D341Med (cell line): Measurements from ENCODE around the gene EPS15.
"Not testable (repeated sequence)": the region's sequence is repeated elsewhere in the genome, so short reads cannot be mapped to it uniquely, and the experiment has no call there.

Experiments
- DNase-seq: peaks from one replicate; pipeline ENCODE4 v3.0.0; 2012; ENCODE audit warnings: low spot score

EPS15 gene

GRCh38 chr1:51515312-51515960 lies 3.6 kb downstream of the EPS15 start:
- no peak for DNase-seq

GRCh38 chr1:51514733-51515132 lies 4.3 kb downstream of the EPS15 start:
- no peak for DNase-seq

DNA sequence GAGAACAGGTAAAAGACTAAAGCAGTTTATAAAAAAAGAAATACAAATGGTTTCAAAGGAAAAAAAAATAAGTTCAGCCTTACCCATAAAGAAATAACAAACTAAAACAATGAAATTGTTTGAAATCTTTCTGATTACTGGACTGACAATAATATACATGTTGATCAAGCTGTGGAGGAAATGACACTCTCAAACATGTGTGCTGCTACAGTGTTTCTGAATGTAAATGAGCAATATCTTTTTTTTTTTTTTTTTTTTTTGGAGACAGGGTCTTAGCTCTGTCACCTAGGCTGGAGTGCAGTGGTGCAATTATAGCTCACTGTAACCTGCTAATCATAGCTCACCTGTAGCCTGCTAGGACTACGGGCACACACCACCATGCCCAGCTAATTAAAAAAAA lies 6.5 kb downstream of the EPS15 start:
- no peak for DNase-seq

DNA sequence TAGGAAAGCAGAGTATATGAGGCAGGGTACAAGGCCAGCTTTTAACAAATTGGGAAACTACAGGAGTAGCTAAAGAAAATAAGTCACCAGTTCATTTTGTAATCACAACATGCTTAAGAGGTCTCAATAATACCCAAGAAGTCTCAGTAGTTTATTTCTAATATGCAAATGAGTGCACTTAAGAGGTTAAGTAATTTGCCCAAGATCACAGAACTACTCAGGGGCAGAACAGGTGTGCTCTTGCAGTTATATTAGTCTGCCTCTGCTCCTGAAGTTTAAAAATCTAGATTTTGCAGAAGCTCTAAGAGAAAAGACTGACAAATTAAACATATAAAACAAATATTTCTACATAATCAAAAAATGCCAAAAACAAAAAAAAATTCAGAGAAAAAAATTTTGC lies 6.9 kb downstream of the EPS15 start:
- no peak for DNase-seq

- DNase-seq, result no peak
Measured at GRCh38 chr1:51509773-51510172, 9.3 kb downstream of the EPS15 start.

- DNase-seq, result peak; percentile 49
Measured at GRCh38 chr1:51506537-51506936, 12.5 kb downstream of the EPS15 start.

DNA sequence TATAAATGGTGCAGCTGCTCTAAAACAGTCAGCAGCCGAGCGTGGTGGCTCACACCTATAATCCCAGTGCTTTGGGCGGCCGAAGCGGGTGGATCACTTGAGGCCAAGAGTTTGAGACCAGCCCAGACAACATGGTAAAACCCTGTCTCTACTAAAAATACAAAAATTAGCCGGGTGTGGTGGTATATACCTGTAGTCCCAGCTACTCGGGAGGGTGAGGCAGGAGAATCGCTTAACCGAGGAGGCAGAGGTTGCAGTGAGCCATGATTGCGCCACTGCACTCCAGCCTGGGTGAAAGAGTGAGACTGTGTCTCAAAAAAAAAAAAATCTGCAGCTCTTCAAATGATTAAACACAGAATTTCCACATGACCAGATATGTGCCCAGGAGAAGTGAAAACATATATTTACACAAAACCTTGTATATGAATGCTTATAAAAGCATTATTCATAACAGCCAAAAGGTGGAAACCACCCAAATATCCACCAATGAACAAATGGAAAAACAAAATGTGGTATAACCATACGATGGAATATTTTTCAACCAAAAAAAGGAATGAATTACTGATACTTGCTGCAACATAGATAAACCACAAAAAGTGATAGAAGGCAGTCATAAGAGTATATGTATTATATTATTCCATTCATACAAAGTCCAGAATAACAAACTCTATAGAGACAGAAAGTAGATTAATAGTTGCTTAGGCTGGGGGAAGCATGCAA lies 14.1 kb downstream of the EPS15 start:
- DNase-seq, result no peak

- DNase-seq, result not testable (repeated sequence)
Measured at GRCh38 chr1:51501218-51501630, 17.8 kb downstream of the EPS15 start.

DNA sequence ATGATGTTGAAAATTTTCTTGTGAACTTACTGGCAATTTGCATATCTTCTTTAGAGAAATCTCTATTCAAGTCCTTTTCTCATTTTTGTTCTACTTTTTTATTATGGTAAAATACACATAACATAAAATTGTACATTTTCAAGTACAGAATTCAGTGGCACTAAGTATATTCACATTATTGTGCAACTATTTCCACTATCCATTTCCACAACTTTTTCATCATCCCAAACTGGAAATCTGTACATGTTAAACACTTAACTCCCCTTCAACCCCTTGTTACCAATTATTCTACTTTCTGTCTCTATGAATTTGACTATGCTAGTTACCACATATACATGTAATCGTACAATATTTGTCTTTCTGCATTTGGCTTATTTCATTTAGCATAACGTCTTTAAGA lies 19.4 kb downstream of the EPS15 start:
- DNase-seq, result no peak

GRCh38 chr1:51498924-51499323 lies 20.1 kb downstream of the EPS15 start:
- no peak for DNase-seq

DNA sequence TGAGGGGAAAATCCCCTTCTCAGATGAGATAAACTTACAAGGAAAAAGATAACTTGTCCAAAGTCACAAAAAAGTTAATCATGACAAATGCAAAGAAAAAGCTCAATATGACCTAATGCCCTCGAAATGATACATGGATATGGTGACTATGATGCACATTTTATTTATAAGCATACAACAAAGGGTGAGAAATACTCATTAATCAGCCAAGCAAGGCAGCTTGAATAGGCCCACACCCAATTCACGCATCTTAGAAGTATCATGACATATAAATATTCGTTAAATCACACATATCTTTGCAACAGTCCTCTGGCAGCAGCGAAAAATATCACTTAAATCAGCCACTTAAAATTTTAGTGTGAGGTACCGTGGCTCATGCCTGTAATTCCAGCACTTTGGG lies 21.7 kb downstream of the EPS15 start:
- no peak for DNase-seq

GRCh38 chr1:51494138-51494830 lies 24.8 kb downstream of the EPS15 start:
- DNase-seq, result no peak

DNA sequence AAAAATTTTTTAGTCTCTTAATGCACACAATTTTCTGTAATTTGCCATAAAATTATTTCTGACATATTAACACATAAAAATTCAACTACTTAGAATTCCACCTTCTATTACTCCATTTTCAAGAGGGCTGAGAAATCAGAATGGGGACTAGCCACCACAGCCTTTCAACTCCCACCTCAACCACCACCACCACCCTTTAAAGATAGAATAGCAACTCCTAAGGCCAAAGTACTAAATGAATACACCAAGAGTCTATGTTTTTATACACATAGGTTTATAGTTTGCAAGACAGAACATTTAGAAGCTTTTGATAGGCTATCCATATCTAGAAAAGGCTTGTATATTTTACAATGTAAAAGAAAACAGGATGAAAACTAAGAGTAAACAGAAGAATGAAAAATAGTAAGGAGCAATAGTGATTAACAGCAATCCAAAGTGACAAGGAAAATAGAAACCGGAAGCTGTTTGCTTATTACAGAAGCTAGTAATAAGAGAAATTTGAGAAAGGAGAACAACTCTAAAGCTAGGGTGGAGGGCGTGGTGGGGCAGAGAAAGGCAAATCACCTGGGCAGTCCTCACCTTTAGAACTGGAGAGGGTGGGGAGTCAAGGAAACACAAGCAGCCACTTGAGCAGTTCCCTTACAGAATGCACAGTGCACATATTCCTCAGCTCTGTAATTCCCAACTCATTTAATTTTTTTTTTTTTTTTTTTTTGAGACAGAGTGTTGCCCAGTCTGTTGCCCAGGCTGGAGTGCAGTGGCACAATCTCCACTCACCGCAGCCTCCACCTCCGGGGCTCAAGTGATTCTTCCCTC lies 27.7 kb downstream of the EPS15 start:
- DNase-seq, result peak; percentile 22

GRCh38 chr1:51489472-51489871 lies 29.6 kb downstream of the EPS15 start:
- no peak for DNase-seq

GRCh38 chr1:51488372-51489050 lies 30.6 kb downstream of the EPS15 start:
- no peak for DNase-seq

- DNase-seq, result no peak
Measured at GRCh38 chr1:51487628-51488027, 31.4 kb downstream of the EPS15 start.

- no peak for DNase-seq
Measured at GRCh38 chr1:51484591-51484990, 34.5 kb downstream of the EPS15 start.

- DNase-seq, result no peak
Measured at GRCh38 chr1:51482881-51483280, 36.2 kb downstream of the EPS15 start.

DNA sequence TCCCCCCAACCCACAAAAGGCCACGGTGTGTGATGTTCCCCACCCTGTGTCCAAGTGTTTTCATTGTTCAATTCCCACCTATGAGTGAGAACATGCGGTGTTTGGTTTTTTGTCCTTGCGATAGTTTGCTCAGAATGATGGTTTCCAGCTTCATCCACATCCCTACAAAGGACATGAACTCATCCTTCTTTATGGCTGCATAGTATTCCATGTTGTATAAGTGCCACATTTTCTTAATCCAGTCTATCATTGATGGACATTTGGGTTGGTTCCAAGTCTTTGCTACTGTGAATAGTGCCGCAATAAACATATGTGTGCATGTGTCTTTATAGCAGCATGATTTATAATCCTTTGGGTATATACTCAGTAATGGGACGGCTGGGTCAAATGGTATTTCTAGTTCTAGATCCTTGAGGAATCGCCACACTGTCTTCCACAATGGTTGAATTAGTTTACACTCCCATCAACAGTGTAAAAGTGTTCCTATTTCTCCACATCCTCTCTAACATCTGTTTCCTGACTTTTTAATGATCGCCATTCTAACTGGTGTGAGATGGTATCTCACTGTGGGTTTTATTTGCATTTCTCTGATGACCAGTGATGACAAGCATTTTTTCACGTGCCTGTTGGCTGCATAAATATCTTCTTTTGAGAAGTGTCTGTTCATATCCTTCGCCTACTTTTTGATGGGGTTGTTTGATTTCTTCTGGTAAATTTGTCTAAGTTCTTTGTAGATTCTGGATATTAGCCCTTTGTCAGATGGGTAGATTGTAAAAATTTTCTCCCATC lies 44.0 kb downstream of the EPS15 start:
- DNase-seq, result not testable (repeated sequence)

DNA sequence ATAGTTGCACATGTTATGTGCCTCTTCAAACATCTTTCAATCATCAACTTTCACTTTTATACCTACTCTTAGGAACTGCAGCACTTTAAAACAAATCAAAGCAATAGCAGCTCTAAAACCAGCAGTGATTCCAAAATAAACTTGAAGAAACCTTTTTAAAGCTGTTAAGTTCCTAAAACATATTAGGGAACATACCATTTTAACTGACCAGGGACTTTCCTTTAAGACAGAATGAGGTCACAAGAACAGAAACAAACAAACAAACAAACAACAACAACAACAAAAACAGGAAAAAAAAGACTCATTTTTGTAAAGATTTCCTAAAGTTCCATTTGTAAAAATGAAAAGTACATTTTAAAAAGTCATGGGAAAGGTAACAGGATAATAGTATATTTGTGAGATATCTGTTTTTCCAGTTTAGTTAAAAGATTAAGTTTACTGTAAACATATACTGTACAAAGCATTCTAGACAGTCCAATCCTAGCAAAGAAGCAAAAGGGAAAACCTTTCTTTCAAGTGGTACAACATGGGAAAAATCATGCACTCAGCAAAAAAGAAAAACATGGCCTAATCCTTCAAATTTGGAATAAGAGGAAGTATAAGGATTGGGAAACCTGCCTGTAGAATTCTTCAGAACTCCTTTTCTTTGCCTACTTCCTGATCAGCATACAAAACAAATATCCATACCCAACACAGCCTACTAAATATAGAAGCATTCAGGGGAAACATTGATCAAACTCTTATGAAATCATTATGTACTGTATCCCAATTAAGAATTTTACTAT lies 45.5 kb downstream of the EPS15 start:
- no peak for DNase-seq
